ENCODE results near the gene DPYSL5.

DNA sequence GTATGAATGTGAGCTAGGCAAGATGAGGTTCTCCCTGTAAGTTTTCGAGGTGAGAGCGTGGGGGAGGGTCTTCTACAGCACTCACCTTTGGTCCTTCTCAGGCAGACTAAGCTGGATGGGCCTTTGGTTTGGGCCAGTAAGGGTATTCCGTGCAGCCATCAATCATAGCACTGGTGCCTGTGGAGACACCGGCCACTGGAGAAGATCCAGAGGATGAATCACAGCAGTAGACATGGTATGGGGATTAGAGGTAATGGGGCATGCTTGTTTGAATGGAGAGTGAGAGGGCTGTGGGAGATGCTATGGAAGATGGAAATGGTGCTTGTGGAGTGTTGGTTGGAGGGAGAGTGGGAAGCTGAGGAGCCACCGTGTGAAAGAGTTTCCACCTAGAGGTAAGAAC lies 138.6 kb downstream of the DPYSL5 start:
- TF ChIP-seq, protein P1, sequence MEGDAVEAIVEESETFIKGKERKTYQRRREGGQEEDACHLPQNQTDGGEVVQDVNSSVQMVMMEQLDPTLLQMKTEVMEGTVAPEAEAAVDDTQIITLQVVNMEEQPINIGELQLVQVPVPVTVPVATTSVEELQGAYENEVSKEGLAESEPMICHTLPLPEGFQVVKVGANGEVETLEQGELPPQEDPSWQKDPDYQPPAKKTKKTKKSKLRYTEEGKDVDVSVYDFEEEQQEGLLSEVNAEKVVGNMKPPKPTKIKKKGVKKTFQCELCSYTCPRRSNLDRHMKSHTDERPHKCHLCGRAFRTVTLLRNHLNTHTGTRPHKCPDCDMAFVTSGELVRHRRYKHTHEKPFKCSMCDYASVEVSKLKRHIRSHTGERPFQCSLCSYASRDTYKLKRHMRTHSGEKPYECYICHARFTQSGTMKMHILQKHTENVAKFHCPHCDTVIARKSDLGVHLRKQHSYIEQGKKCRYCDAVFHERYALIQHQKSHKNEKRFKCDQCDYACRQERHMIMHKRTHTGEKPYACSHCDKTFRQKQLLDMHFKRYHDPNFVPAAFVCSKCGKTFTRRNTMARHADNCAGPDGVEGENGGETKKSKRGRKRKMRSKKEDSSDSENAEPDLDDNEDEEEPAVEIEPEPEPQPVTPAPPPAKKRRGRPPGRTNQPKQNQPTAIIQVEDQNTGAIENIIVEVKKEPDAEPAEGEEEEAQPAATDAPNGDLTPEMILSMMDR (IDR thresholded peaks at IDR 0.05), result no peak
- no peak for TF ChIP-seq POLR2A (IDR thresholded peaks at IDR 0.05)

Data from right lobe of liver (tissue), 4 donors.